ENCODE measurements around the gene MRGPRE.

The MRGPRE gene

GRCh38 chr11:3226846-3227567 lies 5.2 kb downstream of the MRGPRE start:
- H3K27ac ChIP-seq = no peak overlapping the region
- no peak overlapping the region for H3K4me3 ChIP-seq (ENCODE audit: low read depth in 1 of 2, low read length in 1 of 2)
- no peaks in the 10 kb centered on the region for H3K4me1 ChIP-seq (ENCODE audit: control insufficient read depth in 1 of 2, insufficient read depth in 1 of 2, low read depth in 1 of 2, low read length in 1 of 2)
- H3K36me3 ChIP-seq = no peaks in the 10 kb centered on the region
- TF ChIP-seq CTCF (IDR thresholded peaks at IDR 0.05) = no peak
- no peaks in the 10 kb centered on the region for H3K9me3 ChIP-seq
- H3K27me3 ChIP-seq = peaks cover 18% of the 10 kb centered on the region

GRCh38 chr11:3225826-3226750 lies 6.1 kb downstream of the MRGPRE start:
- Histone ChIP-seq H3K4me3 (ENCODE audit: low read depth in 1 of 2, low read length in 1 of 2) (no peak overlapping the region), H3K9me3 (no peaks in the 10 kb centered on the region), H3K36me3 (no peaks in the 10 kb centered on the region), H3K4me1 (ENCODE audit: control insufficient read depth in 1 of 2, insufficient read depth in 1 of 2, low read depth in 1 of 2, low read length in 1 of 2) (no peaks in the 10 kb centered on the region), H3K27ac (no peak overlapping the region), H3K27me3 (peaks cover 18% of the 10 kb centered on the region)
- no peak for TF ChIP-seq CTCF (IDR thresholded peaks at IDR 0.05)

- no peak overlapping the region for H3K4me3 ChIP-seq (ENCODE audit: low read depth in 1 of 2, low read length in 1 of 2)
- TF ChIP-seq CTCF (IDR thresholded peaks at IDR 0.05) = no peak
- H3K4me1 ChIP-seq (ENCODE audit: control insufficient read depth in 1 of 2, insufficient read depth in 1 of 2, low read depth in 1 of 2, low read length in 1 of 2) = no peaks in the 10 kb centered on the region
- H3K9me3 ChIP-seq = no peaks in the 10 kb centered on the region
- no peaks in the 10 kb centered on the region for H3K36me3 ChIP-seq
- peaks cover 22% of the 10 kb centered on the region for H3K27me3 ChIP-seq
- H3K27ac ChIP-seq = no peak overlapping the region
These were observed 7.0 kb downstream of the MRGPRE start for GRCh38 chr11:3225159-3225758.

GRCh38 chr11:3224401-3225057 lies 7.7 kb downstream of the MRGPRE start:
- H3K27ac ChIP-seq = no peak overlapping the region
- H3K36me3 ChIP-seq = no peaks in the 10 kb centered on the region
- peaks cover 28% of the 10 kb centered on the region for H3K27me3 ChIP-seq
- no peak overlapping the region for H3K4me3 ChIP-seq (ENCODE audit: low read depth in 1 of 2, low read length in 1 of 2)
- H3K4me1 ChIP-seq (ENCODE audit: control insufficient read depth in 1 of 2, insufficient read depth in 1 of 2, low read depth in 1 of 2, low read length in 1 of 2) = no peaks in the 10 kb centered on the region
- H3K9me3 ChIP-seq = no peaks in the 10 kb centered on the region
- no peak for TF ChIP-seq CTCF (IDR thresholded peaks at IDR 0.05)

GRCh38 chr11:3223932-3224381 lies 8.3 kb downstream of the MRGPRE start:
- Histone ChIP-seq H3K27ac (no peak overlapping the region), H3K4me3 (ENCODE audit: low read depth in 1 of 2, low read length in 1 of 2) (no peak overlapping the region), H3K9me3 (no peaks in the 10 kb centered on the region), H3K4me1 (ENCODE audit: control insufficient read depth in 1 of 2, insufficient read depth in 1 of 2, low read depth in 1 of 2, low read length in 1 of 2) (no peaks in the 10 kb centered on the region), H3K27me3 (peaks cover 33% of the 10 kb centered on the region), H3K36me3 (no peaks in the 10 kb centered on the region)
- no peak for TF ChIP-seq CTCF (IDR thresholded peaks at IDR 0.05)
